Measurements from ENCODE around the gene INPP5F.
"Not testable (repeated sequence)": the region's sequence is repeated elsewhere in the genome, so short reads cannot be mapped to it uniquely, and the experiment has no call there.

Gene INPP5F

GRCh38 chr10:119740096-119740495, 14.2 kb downstream of the INPP5F start:
- DNase-seq (ENCODE audit: low spot score) = no peak

GRCh38 chr10:119742947-119743648, 17.2 kb downstream of the INPP5F start:
- peak; percentile 25 for DNase-seq (ENCODE audit: low spot score)

DNA sequence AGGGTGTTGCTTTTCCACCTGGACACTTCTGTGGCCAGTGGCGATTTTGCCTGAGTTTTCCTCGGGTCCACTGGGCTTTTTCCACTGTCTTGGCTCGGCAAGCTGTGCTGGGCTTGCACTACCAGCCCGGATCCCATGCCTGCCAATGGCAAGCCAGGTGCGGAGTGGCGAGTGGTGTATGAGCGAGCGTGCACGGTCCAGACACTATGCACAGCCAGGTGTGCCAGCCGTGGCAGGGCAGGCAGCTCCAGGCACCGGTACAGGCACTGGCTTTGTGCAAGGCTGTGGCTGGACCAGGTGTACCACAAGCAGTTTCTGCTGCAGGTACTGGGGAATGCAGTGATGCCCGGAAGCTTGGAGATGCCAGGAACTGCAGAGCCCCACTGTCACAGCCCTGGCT, 22.1 kb downstream of the INPP5F start:
- DNase-seq (ENCODE audit: low spot score) = no peak

DNA sequence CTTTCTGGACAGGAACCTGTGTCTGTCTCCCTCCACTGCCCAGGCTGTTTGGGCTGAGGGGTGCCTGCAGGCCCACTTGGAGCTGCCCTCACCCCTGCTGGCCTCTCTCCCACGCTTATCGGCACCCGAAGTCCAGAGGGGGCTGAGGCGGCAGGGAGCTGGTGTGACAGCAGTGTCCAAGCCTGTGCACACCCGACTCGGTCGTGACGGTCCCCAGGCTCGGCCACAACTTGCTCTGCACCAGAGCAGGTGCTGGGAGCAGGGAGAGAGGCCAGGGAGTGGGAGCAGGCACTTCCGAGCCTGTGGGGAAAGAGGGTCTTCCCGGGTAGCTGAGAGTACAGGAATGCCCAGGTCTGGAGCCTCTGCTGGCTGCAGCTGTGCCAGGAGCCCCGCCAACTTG, 23.0 kb downstream of the INPP5F start:
- no peak for DNase-seq (ENCODE audit: low spot score)

GRCh38 chr10:119749455-119749854, 23.6 kb downstream of the INPP5F start:
- no peak for DNase-seq (ENCODE audit: low spot score)

- peak; percentile 28 for DNase-seq (ENCODE audit: low spot score)
Measured at GRCh38 chr10:119750391-119751230, 24.8 kb downstream of the INPP5F start.

DNA sequence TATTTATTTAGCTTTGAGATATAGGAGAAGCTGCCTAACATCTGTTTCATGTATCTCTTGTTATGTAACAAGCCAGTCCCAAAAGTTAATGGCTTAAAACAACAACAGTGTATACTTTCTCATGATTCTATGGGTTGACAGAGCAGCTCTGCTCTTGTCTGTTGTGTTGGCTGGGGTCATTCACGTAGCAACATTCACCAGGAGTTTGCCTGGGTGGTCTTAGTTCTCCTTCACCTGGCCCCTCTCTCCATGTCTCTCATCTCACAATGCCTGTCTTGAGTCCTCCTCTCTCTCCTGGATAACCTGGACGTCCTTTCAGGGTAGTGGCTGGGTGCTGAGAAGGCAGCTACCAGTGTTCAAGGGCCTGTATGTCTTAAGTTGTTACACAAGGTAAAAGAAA, 27.5 kb downstream of the INPP5F start:
- DNase-seq (ENCODE audit: low spot score) = no peak

- no peak for DNase-seq (ENCODE audit: low spot score)
Measured at GRCh38 chr10:119754085-119754484, 28.2 kb downstream of the INPP5F start.

DNA sequence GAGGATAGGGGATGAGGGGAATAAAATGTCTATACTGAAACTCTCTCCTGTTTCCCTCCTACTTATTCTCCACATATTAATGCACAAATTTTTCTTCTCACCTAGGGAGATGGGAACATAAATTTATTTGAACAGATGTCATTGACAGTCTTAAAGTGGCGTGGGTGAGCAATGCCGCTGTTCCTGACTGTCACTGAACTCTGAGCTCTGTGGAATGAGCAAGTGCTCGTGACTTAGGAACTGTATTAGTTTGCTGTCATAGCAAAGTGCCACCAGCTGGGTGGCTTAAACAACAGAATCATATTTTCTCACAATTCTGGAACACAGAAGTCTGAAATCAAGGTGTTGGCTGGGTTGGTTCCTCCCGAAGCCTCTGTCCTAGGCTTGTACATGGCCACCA, 29.1 kb downstream of the INPP5F start:
- DNase-seq (ENCODE audit: low spot score) = no peak

- DNase-seq (ENCODE audit: low spot score) = no peak
Measured at GRCh38 chr10:119755446-119755845, 29.6 kb downstream of the INPP5F start.

DNA sequence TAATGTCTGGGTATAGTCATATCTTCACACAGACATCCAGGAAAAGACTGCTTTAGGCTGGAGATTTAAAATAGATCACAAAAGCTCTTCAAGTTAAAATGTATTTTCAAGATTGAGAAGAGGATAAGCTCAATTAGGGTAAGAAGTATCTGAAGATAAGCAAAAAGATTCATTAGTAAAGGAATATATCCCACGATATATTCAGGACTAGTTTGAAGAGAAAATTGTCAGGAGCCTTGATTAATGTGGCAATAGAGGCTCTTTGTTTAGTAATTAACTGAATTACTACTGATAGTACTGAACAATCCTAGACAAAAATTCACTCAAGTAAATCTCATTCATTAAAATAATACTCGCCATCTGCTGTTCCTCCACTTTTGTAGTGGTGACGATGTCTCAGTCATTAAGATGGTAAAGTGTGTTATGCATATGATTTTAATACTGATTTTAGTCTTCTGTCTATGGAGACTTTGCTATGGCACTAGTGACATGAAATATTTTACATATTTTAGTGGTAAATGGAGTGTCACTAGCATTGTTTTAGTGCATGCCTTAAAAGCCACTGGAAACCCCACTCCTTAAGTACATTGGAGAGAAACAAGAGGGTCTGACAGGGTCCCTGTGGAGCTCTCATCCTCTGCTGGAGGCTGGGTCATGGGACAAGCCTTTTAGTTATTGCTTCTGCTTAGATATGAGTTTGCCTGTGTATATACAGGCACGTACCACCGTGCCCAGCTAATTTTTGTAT, 32.8 kb downstream of the INPP5F start:
- no peak for DNase-seq (ENCODE audit: low spot score)

DNA sequence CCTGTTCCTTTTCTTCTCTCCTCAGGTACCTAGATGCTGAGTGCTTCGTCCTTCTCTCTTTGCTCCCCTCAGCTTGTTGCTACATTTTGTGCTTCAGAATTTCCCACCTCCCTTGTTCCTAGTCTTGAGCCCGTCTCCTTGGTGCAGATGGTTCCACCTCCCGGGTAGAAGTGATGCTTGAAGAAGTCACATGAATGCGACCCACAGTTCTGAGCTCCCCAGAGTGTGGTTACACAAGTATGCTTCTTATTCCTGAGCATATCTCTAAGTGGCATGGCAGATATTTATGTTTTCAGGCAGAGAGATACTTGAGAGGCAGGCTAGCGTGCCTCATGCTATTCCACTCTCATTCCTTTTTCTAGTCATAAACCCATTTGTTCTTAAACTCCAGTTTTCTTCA, 34.0 kb downstream of the INPP5F start:
- no peak for DNase-seq (ENCODE audit: low spot score)

DNA sequence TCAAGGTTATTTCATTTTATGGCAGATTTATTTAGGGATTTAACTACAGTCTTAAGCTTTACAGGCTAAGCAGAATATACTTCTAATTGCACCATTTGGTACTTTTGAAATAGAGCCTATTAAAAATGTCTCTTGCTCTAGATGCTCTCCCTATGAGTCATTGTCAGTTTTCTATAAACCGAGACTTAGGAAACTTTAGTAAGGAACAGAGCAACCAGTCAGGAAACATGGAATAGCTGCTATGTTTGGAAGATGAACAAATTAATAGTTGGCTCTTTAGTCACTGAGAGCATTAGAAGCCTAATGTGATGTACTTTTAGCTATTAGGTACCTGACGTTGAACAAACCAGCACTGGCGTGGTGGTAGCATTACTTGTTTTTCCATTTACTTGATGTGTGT, 35.3 kb downstream of the INPP5F start:
- DNase-seq (ENCODE audit: low spot score) = peak; percentile 34

DNA sequence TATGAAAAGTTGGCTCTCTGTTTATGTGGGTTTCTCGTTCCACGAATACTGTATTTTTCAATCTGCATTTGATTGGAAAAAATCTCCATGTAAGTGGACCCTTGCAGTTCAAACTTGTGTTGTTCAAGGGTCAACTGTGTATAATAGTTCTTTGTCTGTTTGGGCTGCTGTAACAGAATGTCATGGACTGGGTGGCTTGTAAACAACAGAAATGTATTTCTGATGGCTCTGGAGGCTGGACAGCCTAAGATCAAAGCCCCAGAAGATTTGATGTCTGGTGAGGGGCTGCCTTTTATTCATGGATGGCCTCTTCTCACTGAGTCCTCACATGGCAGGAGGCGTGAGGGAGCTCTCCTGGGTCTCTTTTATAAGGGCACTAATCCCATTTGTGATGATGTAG, 36.2 kb downstream of the INPP5F start:
- no peak for DNase-seq (ENCODE audit: low spot score)

DNA sequence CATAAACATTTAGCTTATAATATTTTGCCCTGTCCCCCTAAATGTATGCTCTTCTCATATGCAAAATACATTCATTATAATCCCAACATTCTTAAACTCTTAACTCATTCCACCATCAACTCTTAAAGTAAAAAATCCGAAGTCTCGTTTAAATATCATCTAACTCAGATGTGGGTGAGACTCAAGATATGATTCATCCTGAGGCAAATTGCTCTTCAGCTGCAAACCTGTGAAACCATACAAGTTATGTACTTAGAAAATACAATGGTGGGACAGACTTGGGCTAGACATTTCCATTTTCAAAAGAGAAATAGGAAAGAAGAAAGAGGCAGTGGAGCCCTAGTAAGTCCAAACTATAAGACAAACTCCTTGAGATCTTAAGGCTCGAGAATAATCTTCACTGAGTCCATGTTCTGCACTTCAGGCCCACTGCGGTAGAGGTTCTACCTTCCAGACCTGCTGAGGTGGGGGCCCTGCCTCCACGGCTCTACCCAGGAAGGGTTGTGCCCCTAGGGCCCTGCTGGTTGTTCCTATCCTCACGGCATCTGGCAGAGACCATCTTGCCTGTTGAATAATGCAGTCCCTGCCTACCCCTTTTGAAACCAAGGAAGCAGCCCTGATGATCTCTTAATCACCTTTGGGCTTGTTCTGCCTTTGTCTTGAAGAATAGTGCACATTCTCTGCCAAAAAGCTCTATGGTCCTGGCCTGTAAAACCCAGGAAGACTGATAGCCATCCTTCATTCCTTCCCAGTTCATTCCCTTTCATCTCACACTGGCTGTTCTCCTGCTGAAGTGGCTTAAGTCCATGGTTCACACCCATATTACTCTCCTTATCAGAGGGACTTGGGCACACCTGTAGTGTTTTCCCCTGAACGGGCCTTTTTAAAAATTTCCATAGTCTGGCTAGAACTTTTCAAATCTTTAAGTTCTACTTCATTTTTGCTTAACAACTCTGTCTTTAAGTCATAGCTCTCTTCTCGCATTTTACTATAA, 37.3 kb downstream of the INPP5F start:
- no peak for DNase-seq (ENCODE audit: low spot score)

DNA sequence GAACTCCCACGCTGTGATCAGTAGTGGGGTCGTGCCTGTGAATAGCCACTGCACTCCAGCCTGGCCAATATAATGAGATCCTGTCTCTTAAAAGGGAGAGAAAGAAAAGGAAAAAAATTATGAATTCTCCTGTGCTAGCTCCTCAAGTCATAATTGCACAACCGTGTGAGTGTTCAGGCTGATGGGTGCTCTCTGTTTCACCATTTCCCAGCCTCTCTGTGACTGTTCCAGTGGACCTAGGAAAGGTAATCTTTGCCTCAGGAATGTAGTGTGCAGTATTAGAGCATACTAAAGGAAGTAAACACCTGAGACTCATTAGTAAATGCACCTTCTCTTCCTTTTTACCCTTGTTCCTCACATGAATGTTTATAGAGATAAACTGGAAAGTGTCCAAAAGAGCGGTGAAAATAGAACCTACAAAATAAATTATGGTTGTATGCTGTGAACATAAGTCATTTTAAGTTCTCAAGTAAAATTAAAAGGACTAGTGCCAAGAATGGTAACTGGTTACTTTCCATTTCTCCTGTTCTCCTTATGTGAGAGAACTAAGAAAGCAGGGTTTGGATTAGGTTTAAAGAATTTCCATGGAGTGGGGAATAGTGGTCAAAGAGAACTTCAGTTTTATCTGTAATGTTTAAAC, 42.7 kb downstream of the INPP5F start:
- DNase-seq (ENCODE audit: low spot score) = no peak

GRCh38 chr10:119769886-119770285, 44.0 kb downstream of the INPP5F start:
- DNase-seq (ENCODE audit: low spot score) = peak; percentile 12

- DNase-seq (ENCODE audit: low spot score) = no peak
Measured at GRCh38 chr10:119770928-119771327, 45.1 kb downstream of the INPP5F start.

GRCh38 chr10:119772334-119772733, 46.5 kb downstream of the INPP5F start:
- DNase-seq (ENCODE audit: low spot score) = no peak

DNA sequence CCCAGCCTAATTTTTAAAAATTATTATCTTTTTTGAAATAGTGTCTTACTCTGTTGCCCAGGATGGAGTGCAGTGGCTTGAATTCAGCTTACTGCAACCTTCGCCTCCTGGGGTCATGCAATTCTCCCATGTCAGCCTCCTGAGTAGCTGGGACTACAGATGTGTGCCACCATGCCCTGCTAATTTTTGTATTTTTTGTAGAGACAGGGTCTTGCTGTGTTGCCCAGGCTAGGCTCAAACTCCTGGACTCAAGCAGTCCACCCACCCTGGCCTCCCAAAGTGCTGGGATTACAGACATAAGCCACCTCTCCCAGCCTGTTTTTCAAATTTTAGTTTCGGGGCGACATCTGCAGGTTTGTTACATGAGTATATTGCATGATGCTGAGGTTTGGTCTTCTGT, 47.2 kb downstream of the INPP5F start:
- DNase-seq (ENCODE audit: low spot score) = not testable (repeated sequence)

DNA sequence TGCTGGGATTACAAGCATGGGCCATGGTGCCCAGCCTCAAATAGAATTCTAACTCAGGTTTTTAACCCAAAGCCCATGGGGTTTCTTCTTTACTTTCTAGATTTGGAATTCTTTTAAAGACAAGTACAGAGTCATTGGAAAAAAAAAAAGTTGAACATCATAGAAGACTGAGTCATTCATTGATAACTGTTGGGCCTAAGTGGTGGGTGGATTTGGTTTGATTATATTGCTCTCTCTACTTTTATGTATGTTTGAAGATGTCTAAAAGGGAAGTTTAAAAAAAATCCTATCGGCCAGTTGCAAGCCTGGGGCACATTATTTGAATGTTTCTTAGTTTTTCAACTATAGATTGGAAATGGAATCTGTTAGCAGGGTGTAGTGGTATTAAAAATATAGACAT, 49.7 kb downstream of the INPP5F start:
- peak; percentile 12 for DNase-seq (ENCODE audit: low spot score)

All from COLO829 (cell line).